Nasal cavity respiratory epithelium epithelial cell of viscerocranial mucosa (primary cell): ENCODE measurements around the gene TBC1D3B. TPM values are rescaled to one million over a fixed set of nuclear protein-coding genes. Genes with fewer than 3 reads are reported as not detected.

ENCODE experiments used
- total RNA-seq: library from RNA; depleted of rRNA; stranded (reverse); fragments of >200 nt; gene quantifications from 2 replicates; pipeline ENCODE4 v1.2.3, GENCODE V29; 2014

Gene TBC1D3B
- total RNA-seq: 1.4 and 3.2 TPM in 2 replicates

DNA sequence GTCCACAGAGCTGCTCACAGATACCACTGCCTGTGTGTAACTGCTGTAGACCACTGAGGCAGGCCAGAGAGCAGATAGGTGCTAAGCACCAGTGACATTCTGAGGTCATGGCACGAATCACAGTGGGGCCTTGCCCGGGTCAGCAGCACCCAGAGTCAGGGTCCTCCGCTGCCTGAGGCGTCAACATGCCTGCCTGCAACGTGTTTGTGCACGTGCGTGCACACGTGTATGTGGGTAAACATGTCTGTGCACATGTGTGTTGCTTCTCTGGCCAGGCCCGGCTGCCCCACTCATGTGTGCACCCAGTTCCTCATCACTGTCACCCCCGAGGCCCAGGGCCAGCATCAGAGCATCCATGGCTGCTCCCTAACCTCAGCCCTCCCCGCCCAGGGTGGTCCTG lies at the start of gene TBC1D3B:
Gene TBC1D3B (minus strand): TSS at position 101 of the 400 bp plus-strand sequence. CDS start 1,586 bp downstream, outside the sequence.

DNA sequence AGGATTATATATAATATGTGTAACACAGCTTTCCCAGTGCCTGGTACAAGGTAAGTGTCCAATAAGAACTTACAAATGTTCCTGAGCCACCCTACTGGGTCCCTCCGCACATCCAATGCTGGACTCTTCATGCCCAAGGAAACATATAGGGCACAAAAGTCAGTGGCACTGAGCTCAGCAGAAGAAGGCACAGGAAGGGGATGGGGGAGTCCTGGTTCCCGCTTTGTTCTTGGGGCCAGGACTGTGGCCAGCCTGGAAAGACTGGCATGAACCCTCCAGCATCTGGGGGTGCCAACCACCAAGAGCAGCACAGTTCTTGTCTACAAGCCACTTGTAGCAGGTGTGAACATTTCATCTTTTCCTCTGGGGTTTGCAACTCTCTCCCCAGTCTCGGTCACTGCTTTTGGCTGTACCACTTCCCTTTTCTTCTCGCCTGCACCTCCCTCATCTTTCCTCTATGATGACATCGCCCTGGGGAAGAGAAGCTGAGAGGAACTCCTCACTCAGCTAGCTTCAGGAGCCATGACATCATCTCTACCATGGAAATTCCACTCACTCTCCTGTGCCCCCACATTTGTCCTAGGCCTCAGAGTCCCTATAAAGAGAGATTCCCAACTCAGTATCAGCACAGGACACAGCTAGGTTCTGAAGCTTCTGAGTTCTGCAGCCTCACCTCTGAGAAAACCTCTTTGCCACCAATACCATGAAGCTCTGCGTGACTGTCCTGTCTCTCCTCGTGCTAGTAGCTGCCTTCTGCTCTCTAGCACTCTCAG lies 34.2 kb upstream of the TBC1D3B start, which contains the start of gene CCL4L2:
Gene CCL4L2 (plus strand): TSS at position 625 of the 773 bp plus-strand sequence.

Other genes starting within 250 kb of the TBC1D3B start
- 0.14 TPM in 1 of 2 replicates, not detected in the other for gene RDM1, start 245.9 kb downstream of the TBC1D3B start, total RNA-seq
- gene LYZL6, start 232.9 kb downstream of the TBC1D3B start, total RNA-seq: not detected in 2 replicates
- gene CCL16, start 195.1 kb downstream of the TBC1D3B start, total RNA-seq: not detected in 2 replicates
- not detected in 2 replicates for gene CCL14, start 189.9 kb downstream of the TBC1D3B start, total RNA-seq
- gene CCL15, start 175.1 kb downstream of the TBC1D3B start, total RNA-seq: not detected in 2 replicates
- gene CCL23, start 158.7 kb downstream of the TBC1D3B start, total RNA-seq: not detected in 2 replicates
- not detected in 2 replicates for gene CCL18, start 112.4 kb downstream of the TBC1D3B start, total RNA-seq
- gene CCL3, start 86.5 kb downstream of the TBC1D3B start, total RNA-seq: not detected in 2 replicates
- gene CCL4, start 72.8 kb downstream of the TBC1D3B start, total RNA-seq: not detected in 2 replicates
- not detected in 2 replicates for gene CCL3L1, start 20.1 kb upstream of the TBC1D3B start, total RNA-seq
- gene CCL4L2, start 34.4 kb upstream of the TBC1D3B start, total RNA-seq: not detected in 2 replicates
- gene TBC1D3I, start 87.9 kb upstream of the TBC1D3B start, total RNA-seq: 0.07 TPM in 1 of 2 replicates, not detected in the other
- gene TBC1D3G, start 147.2 kb upstream of the TBC1D3B start, total RNA-seq: not detected in 2 replicates
- not detected in 2 replicates for gene TBC1D3H, start 211.8 kb upstream of the TBC1D3B start, total RNA-seq